HG02943 (cell line): ENCODE measurements around the gene EFNB3.

Source experiments
- ATAC-seq: cut with Tn5 transposase; IDR thresholded peaks from one replicate; pipeline ENCODE4 v1.9.1; 2021; ENCODE audit warnings: mild to moderate bottlenecking, low read depth, moderate library complexity; ENCODE audit not compliant: unreplicated experiment

The EFNB3 gene

GRCh38 chr17:7704601-7705268, at the start of gene EFNB3:
TSS of gene EFNB3 (plus strand) at chr17:7705202. CDS start at chr17:7705599, 397 bp downstream.
- ATAC-seq: no peak

GRCh38 chr17:7655541-7655840, 49.5 kb upstream of the EFNB3 start:
- ATAC-seq: no peak

- ATAC-seq: no peak
Observed at GRCh38 chr17:7656958-7657609, 47.9 kb upstream of the EFNB3 start.

- no peak for ATAC-seq
Observed at GRCh38 chr17:7667656-7668406, 37.2 kb upstream of the EFNB3 start.

- no peak for ATAC-seq
Observed at GRCh38 chr17:7668482-7668881, 36.5 kb upstream of the EFNB3 start.

GRCh38 chr17:7673239-7673638, 31.8 kb upstream of the EFNB3 start:
- ATAC-seq: no peak

- ATAC-seq: no peak
Observed at GRCh38 chr17:7674934-7675333, 30.1 kb upstream of the EFNB3 start.

GRCh38 chr17:7676533-7676932, 28.5 kb upstream of the EFNB3 start:
- ATAC-seq: no peak

- no peak for ATAC-seq
Observed at GRCh38 chr17:7677388-7678067, 27.5 kb upstream of the EFNB3 start.

GRCh38 chr17:7684851-7685532, 20.0 kb upstream of the EFNB3 start:
- ATAC-seq: no peak

GRCh38 chr17:7685533-7686221, 19.3 kb upstream of the EFNB3 start:
- ATAC-seq: peak; percentile 44

- ATAC-seq: peak; percentile 29
Observed at GRCh38 chr17:7686222-7687071, 18.6 kb upstream of the EFNB3 start.

GRCh38 chr17:7687072-7687907, 17.7 kb upstream of the EFNB3 start, which contains the start of gene TP53:
TSS of gene TP53 (minus strand) at chr17:7687490. CDS start at chr17:7676594, 10,896 bp downstream.
- peak; percentile 43 for ATAC-seq

GRCh38 chr17:7687908-7688807, 16.8 kb upstream of the EFNB3 start, which contains the start of gene WRAP53:
TSS of gene WRAP53 (plus strand) at chr17:7688477. CDS start at chr17:7688649, 172 bp downstream.
- peak; percentile 79 for ATAC-seq

- ATAC-seq: no peak
Observed at GRCh38 chr17:7688808-7689316, 16.1 kb upstream of the EFNB3 start.

- no peak for ATAC-seq
Observed at GRCh38 chr17:7695586-7695985, 9.4 kb upstream of the EFNB3 start.
